Measurements from ENCODE around the gene GPR26. TPM values are rescaled to one million over a fixed set of nuclear protein-coding genes. Genes with fewer than 3 reads are reported as not detected.

GPR26 gene
- total and polyA plus RNA-seq, 3 experiments from 2014 or later = not detected

DNA sequence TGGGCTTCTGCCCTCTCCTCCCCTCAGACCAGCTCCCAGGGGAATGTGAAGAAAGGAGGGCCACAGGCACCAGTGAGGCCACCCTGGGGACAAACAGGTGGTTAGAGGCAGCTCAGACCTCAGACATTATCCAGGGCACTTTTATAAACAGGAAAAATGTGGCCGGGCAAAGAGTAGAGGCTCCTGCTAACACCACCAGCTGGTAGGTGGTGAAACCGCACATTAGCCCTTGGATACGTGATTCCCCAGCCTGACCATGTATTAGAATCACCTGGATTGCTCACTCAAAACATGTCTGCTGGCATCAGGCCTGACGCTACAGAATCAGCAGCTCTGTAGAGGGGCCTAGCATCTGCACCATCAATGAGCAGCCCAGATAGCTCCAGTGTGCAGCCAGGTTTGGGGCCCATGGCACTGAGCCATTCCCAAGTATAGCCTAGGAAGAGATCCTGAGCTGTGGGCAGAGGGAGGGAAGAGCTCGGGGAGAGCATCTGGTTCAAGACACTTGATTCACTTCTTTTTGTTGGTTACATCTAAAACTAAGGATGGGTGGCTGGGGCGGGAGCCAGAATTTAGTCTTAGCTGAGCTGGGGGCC lies 37.1 kb downstream of the GPR26 start:
- no peaks in the 10 kb centered on the region for H3K9me3 Mint-ChIP-seq
- peaks cover 0 to 7% of the 10 kb centered on the region in 2 donors for H3K27me3 Mint-ChIP-seq
- no peak overlapping the region for H3K4me3 Mint-ChIP-seq
- CTCF ChIA-PET = no interaction called here
- Histone ChIP-seq H3K9me3 (ENCODE audit: low read length) (no peaks in the 10 kb centered on the region), H3K4me3 (ENCODE audit: low read length) (no peak overlapping the region), H3K27ac (ENCODE audit: low read depth, low read length) (no peak overlapping the region), H3K27me3 (ENCODE audit: insufficient read depth, low read length, poor library complexity, severe bottlenecking) (no peaks in the 10 kb centered on the region), H3K4me1 (ENCODE audit: insufficient read depth, low read length) (no peaks in the 10 kb centered on the region), H3K36me3 (ENCODE audit: insufficient read depth, low read length) (no peaks in the 10 kb centered on the region)
- H3K27ac Mint-ChIP-seq = peak overlapping the region in 1 of 8 donors; percentile 21
- POLR2A ChIA-PET = no interaction called here
- no peaks in the 10 kb centered on the region for H3K36me3 Mint-ChIP-seq
- no peak for DNase-seq
- H3K4me1 Mint-ChIP-seq = no peaks in the 10 kb centered on the region

DNA sequence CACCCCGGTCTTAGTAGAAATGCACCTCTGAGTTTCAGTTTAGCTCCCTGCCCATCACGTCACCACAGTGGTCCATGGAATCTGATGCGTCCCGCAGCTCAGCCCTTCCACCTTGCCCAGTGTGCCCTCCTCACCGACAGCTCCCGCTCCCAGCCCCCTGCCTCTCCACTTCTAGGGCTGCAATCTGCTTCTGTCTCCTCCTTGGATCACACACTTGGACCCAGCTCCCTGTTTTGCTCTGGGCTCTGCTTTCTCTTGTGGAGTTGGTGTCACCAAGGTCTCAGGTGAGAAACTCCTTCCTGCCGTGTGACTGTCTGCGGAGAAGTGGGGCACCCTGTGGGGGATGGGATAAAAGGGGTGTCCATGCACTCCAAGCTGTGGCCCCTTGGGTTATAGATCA lies 37.9 kb downstream of the GPR26 start:
- H3K36me3 ChIP-seq (ENCODE audit: insufficient read depth, low read length) = no peaks in the 10 kb centered on the region
- H3K27me3 ChIP-seq (ENCODE audit: insufficient read depth, low read length, poor library complexity, severe bottlenecking) = no peaks in the 10 kb centered on the region
- CTCF ChIA-PET = no interaction called here
- peaks cover 0 to 10% of the 10 kb centered on the region in 2 donors for H3K27me3 Mint-ChIP-seq
- DNase-seq = no peak
- H3K4me3 Mint-ChIP-seq = no peak overlapping the region
- no peaks in the 10 kb centered on the region for H3K9me3 ChIP-seq (ENCODE audit: low read length)
- H3K9me3 Mint-ChIP-seq = no peaks in the 10 kb centered on the region
- no peak overlapping the region for H3K27ac Mint-ChIP-seq
- POLR2A ChIA-PET = no interaction called here
- H3K36me3 Mint-ChIP-seq = no peaks in the 10 kb centered on the region
- H3K4me1 ChIP-seq (ENCODE audit: insufficient read depth, low read length) = no peaks in the 10 kb centered on the region
- no peak overlapping the region for H3K27ac ChIP-seq (ENCODE audit: low read depth, low read length)
- no peak overlapping the region for H3K4me3 ChIP-seq (ENCODE audit: low read length)
- H3K4me1 Mint-ChIP-seq = no peaks in the 10 kb centered on the region

DNA sequence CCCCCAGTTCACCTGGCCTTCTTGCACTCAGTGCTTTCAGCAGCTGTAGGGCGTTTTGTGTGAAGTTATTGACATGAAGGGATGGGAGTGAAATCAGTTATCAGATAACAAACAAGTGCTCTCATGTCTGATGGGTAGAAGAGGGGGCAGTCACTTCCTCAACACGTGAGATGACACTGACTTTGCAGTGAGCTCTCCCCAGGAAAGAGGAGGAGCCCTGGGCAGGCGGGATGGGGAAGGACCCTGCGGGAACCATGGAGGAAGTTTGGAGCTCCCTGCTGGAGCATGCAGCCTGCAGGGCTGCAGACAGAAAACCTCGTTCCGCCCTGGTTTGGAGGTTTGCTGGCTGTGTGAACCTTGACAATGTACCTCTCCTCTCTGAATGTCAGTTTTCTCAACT lies 38.7 kb downstream of the GPR26 start:
- no peaks in the 10 kb centered on the region for H3K9me3 ChIP-seq (ENCODE audit: low read length)
- no peaks in the 10 kb centered on the region for H3K4me1 Mint-ChIP-seq
- no peaks in the 10 kb centered on the region for H3K27me3 ChIP-seq (ENCODE audit: insufficient read depth, low read length, poor library complexity, severe bottlenecking)
- no peaks in the 10 kb centered on the region for H3K36me3 Mint-ChIP-seq
- no peak overlapping the region for H3K27ac ChIP-seq (ENCODE audit: low read depth, low read length)
- no peak overlapping the region for H3K4me3 ChIP-seq (ENCODE audit: low read length)
- POLR2A ChIA-PET = no interaction called here
- no peak overlapping the region for H3K27ac Mint-ChIP-seq
- H3K9me3 Mint-ChIP-seq = no peaks in the 10 kb centered on the region
- no peaks in the 10 kb centered on the region for H3K4me1 ChIP-seq (ENCODE audit: insufficient read depth, low read length)
- CTCF ChIA-PET = no interaction called here
- no peaks in the 10 kb centered on the region for H3K36me3 ChIP-seq (ENCODE audit: insufficient read depth, low read length)
- no peak overlapping the region for H3K4me3 Mint-ChIP-seq
- no peak for DNase-seq
- peaks cover 0 to 10% of the 10 kb centered on the region in 2 donors for H3K27me3 Mint-ChIP-seq

DNA sequence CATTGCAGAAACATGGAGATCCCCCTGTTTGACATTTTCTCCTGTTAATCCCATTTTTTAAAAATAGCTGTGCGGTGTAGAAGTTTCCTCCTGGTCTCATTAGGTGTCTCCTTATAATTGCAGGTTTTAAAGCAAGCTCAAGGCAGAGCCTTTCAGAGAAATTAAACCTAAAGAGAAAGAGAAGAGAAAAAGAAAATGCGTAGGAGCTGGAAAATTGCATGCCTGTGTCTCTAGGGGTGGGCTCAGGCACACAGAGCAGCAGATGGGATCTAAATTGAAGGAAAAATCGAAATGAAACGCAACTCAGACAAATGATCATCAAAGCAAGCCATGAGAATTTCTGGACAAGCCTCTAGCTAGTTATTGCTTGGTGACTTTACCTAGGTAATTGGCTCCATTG lies 40.1 kb downstream of the GPR26 start:
- H3K36me3 ChIP-seq (ENCODE audit: insufficient read depth, low read length) = no peaks in the 10 kb centered on the region
- peaks cover 0 to 10% of the 10 kb centered on the region in 2 donors for H3K27me3 Mint-ChIP-seq
- H3K36me3 Mint-ChIP-seq = no peaks in the 10 kb centered on the region
- H3K27me3 ChIP-seq (ENCODE audit: insufficient read depth, low read length, poor library complexity, severe bottlenecking) = no peaks in the 10 kb centered on the region
- H3K27ac Mint-ChIP-seq = no peak overlapping the region
- H3K4me1 ChIP-seq (ENCODE audit: insufficient read depth, low read length) = no peaks in the 10 kb centered on the region
- no peak overlapping the region for H3K4me3 ChIP-seq (ENCODE audit: low read length)
- H3K9me3 ChIP-seq (ENCODE audit: low read length) = no peaks in the 10 kb centered on the region
- H3K4me3 Mint-ChIP-seq = no peak overlapping the region
- no peaks in the 10 kb centered on the region for H3K9me3 Mint-ChIP-seq
- DNase-seq = no peak
- H3K27ac ChIP-seq (ENCODE audit: low read depth, low read length) = no peak overlapping the region
- POLR2A ChIA-PET = no interaction called here
- CTCF ChIA-PET = no interaction called here
- H3K4me1 Mint-ChIP-seq = no peaks in the 10 kb centered on the region

DNA sequence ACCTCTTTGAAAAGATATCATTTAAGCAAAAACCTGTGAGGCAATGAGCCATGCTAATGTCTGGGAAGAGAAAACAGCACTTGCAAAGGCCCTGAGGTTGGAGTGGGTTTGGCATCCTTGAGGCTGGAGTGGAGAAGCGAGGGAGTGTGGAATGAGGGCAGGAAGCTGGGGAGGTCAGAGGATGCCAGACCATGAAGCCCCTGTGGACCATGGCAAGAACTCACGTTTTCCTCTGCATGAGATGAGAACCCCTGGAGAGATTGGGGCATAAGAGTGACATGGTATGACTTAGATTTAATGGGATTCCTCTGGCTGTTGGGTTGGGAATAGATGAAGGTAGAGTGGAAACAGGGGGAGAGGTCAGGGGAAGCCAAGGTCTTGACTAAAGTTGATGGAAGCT lies 49.4 kb downstream of the GPR26 start:
- H3K36me3 ChIP-seq (ENCODE audit: insufficient read depth, low read length) = no peaks in the 10 kb centered on the region
- no peaks in the 10 kb centered on the region for H3K9me3 ChIP-seq (ENCODE audit: low read length)
- Mint-ChIP-seq H3K27ac (no peak overlapping the region), H3K4me1 (no peaks in the 10 kb centered on the region), H3K36me3 (no peaks in the 10 kb centered on the region), H3K4me3 (no peak overlapping the region), H3K9me3 (peaks cover 0 to 1% (median 0%) of the 10 kb centered on the region in 5 donors), H3K27me3 (peaks cover 2 to 5% of the 10 kb centered on the region in 2 donors)
- no peak overlapping the region for H3K4me3 ChIP-seq (ENCODE audit: low read length)
- no peaks in the 10 kb centered on the region for H3K4me1 ChIP-seq (ENCODE audit: insufficient read depth, low read length)
- H3K27me3 ChIP-seq (ENCODE audit: insufficient read depth, low read length, poor library complexity, severe bottlenecking) = no peaks in the 10 kb centered on the region
- ChIA-PET CTCF (no interaction called here), POLR2A (no interaction called here)
- no peak for DNase-seq
- H3K27ac ChIP-seq (ENCODE audit: low read depth, low read length) = no peak overlapping the region

DNA sequence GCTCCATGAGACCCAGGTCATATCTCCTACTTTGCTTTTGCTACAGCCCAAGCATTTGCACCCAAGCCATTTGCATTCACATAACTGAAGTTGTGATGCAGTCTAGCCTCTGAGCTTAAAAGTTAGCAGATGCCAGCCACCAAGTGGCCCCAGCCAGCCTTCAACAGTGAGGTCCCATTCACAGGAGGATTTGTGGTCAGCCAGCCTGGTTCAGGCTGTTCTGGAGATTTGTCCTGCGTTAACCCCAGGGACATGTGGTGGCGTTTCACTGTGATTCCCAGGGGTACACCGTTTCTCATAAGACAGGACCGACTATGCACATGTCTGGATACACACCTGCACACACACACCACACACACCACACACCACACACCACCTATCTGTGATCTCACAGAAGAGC lies 51.2 kb downstream of the GPR26 start:
- no peak for DNase-seq
- Mint-ChIP-seq H3K27me3 (peaks cover 2 to 5% of the 10 kb centered on the region in 2 donors), H3K4me3 (no peak overlapping the region), H3K36me3 (no peaks in the 10 kb centered on the region), H3K27ac (no peak overlapping the region), H3K4me1 (no peaks in the 10 kb centered on the region), H3K9me3 (peaks cover 0 to 2% (median 0%) of the 10 kb centered on the region in 5 donors)
- H3K27ac ChIP-seq (ENCODE audit: low read depth, low read length) = no peak overlapping the region
- H3K27me3 ChIP-seq (ENCODE audit: insufficient read depth, low read length, poor library complexity, severe bottlenecking) = no peaks in the 10 kb centered on the region
- H3K4me3 ChIP-seq (ENCODE audit: low read length) = no peak overlapping the region
- ChIA-PET CTCF (no interaction called here), POLR2A (no interaction called here)
- H3K4me1 ChIP-seq (ENCODE audit: insufficient read depth, low read length) = no peaks in the 10 kb centered on the region
- H3K9me3 ChIP-seq (ENCODE audit: low read length) = no peaks in the 10 kb centered on the region
- no peaks in the 10 kb centered on the region for H3K36me3 ChIP-seq (ENCODE audit: insufficient read depth, low read length)

DNA sequence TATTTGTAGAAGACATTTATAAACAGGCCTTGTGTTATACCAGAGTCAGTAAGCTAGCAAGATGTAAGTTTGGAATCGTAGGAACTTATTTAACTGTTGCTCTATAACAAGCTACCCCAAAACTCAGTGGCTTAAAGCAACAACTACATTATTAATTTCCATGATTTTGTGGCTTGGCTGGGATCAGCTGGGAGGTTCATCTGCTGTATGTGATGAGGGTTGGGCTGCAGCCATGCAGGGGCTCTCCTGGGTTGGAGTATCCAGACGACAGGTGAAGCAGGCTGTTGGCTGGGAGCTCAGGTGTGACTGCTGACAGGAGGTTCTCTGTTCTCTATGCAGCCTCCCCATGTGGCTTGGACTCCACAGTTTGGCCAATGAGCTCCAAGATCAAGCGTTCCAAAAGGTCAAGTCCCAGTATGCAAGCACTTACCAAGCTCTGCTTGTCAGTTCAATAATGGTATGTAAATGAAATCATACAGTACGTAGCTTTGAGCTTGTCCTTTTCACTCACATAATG lies 52.4 kb downstream of the GPR26 start:
- Histone ChIP-seq H3K27me3 (ENCODE audit: insufficient read depth, low read length, poor library complexity, severe bottlenecking) (no peaks in the 10 kb centered on the region), H3K4me3 (ENCODE audit: low read length) (no peak overlapping the region), H3K4me1 (ENCODE audit: insufficient read depth, low read length) (no peaks in the 10 kb centered on the region), H3K27ac (ENCODE audit: low read depth, low read length) (no peak overlapping the region), H3K9me3 (ENCODE audit: low read length) (no peaks in the 10 kb centered on the region), H3K36me3 (ENCODE audit: insufficient read depth, low read length) (no peaks in the 10 kb centered on the region)
- Mint-ChIP-seq H3K9me3 (peaks cover 0 to 2% (median 0%) of the 10 kb centered on the region in 5 donors), H3K4me3 (no peak overlapping the region), H3K27ac (no peak overlapping the region), H3K36me3 (no peaks in the 10 kb centered on the region), H3K27me3 (peaks cover 2 to 5% of the 10 kb centered on the region in 2 donors), H3K4me1 (no peaks in the 10 kb centered on the region)
- POLR2A ChIA-PET = no interaction called here
- CTCF ChIA-PET = interaction anchor here (0.8 to 1.4 kb wide), 2 partner anchors 14 to 18 kb away, joined by 3 read pairs; no protein-coding TSS in a partner anchor
- DNase-seq = no peak

DNA sequence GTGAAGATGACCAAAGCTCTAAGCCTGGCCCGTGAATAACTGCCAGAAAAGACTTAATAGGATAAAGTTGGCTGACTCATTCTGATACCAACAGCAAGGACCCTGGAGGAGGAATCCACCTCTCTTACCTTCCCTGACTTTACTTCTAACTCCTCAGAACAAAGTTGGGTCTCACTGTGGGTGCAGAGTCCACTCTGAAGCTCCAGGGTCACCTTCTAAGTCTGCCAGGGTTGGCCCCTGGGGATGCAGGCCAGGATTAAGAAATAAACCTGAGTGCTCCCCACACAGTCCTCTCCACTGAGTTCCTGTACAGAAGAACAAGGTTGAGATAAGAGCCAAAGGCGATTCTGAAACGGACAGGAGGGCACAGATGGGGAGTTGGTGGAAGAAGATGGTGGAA lies 54.4 kb downstream of the GPR26 start:
- Histone ChIP-seq H3K4me1 (ENCODE audit: insufficient read depth, low read length) (no peaks in the 10 kb centered on the region), H3K9me3 (ENCODE audit: low read length) (no peaks in the 10 kb centered on the region), H3K36me3 (ENCODE audit: insufficient read depth, low read length) (no peaks in the 10 kb centered on the region), H3K27ac (ENCODE audit: low read depth, low read length) (no peak overlapping the region), H3K27me3 (ENCODE audit: insufficient read depth, low read length, poor library complexity, severe bottlenecking) (no peaks in the 10 kb centered on the region), H3K4me3 (ENCODE audit: low read length) (no peak overlapping the region)
- Mint-ChIP-seq H3K36me3 (no peaks in the 10 kb centered on the region), H3K27ac (no peak overlapping the region), H3K9me3 (peaks cover 0 to 4% (median 0%) of the 10 kb centered on the region in 5 donors), H3K27me3 (peaks cover under 1 to 2% of the 10 kb centered on the region in 2 donors), H3K4me1 (no peaks in the 10 kb centered on the region), H3K4me3 (no peak overlapping the region)
- no peak for DNase-seq
- ChIA-PET CTCF (no interaction called here), POLR2A (no interaction called here)
